NCI-H226 (cell line): ENCODE results near the gene TEX2.
"Not testable (repeated sequence)": the region's sequence is repeated elsewhere in the genome, so short reads cannot be mapped to it uniquely, and the experiment has no call there.

ENCODE experiments used
- DNase-seq: peaks from one replicate; pipeline ENCODE4 v3.0.0-alpha.2; 2015

Gene TEX2

DNA sequence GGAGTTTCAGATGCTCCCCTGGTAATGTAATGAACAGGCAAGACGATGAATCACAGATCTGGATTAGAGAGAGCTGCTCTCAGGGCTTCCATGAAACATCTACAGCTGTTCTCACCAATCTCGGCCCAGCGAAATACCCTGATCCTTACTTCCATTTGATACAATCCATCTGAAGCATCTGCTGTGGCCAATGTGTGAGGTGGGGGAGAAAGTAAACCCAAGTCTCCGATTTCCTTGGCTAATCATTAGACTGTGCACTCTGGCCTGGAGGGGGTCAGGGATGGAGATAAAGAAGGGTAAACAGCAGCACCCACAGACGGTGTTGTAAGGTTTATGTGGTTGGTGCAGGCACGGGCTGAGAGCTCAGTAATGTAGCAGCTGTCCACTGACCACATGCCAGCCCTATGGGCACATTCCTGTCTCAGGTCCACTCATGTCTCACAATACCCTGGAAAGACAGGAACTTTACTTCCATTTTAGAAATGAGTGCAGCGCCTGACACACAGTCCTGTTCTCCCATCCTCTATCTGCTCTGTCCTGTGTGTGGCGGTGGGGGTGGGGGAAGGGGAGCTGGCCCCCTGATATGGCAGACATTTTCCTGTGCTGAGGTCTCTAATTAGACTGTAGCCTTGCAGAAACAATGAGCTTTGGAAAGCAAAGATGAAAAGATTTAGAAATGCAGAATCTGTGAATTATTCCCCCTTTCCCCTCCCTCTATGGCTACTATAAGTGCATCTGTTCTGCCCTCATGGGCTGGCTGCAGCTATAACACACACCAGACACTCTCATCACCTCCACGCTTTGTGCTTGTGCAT, 84.8 kb downstream of the TEX2 start:
- no peak for DNase-seq

DNA sequence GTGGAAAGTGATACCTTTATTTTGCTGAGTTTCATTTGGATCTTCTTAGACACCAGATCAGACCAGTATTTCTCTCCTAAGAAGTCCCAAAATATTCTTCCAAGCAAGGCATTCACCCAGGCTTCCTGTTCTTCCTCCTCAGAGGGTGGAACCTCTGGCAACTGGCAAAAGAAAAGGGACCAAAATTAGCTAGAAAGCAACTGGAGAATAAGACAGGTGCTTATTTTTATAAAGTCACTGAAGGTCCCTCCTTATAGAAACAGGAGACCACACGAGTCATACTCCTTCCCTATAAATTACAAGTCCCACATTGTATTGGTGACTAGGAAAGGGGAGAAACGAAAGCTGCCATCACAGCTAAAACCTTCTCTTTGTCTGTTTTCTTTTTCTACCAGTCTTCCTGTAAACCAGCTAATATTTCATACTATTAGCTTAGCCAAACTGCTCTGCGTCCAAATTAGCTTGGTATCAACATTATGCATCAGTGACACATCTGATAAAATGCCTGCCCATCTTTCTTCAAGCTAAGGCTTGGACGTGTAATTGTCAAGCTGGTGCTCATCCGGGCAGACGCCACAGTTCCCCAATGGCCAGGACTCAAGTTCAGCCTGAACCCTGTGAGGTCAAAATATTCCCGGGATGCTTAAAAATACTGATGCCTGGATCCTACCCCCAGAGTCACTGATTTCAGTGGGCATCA, 85.6 kb downstream of the TEX2 start:
- DNase-seq = no peak

DNA sequence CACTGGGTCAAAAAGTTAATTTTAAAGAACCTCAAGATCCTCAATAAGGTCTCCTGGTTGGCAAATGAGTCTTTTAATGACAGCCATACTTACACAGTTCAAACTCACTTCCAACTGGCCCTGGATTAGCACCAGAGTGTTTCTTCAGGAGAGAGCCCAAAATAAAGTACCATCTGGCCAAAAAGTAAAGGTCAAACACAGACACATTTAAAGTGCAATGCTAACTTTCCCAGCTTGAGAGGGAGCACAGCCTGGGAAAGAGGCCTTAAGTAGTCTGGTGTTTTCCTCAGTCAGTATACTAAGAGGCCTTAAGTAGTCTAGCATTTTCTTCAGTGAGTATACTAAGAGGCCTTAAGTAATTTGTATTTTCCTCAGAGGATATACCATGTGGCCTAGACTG, 86.5 kb downstream of the TEX2 start:
- no peak for DNase-seq

DNA sequence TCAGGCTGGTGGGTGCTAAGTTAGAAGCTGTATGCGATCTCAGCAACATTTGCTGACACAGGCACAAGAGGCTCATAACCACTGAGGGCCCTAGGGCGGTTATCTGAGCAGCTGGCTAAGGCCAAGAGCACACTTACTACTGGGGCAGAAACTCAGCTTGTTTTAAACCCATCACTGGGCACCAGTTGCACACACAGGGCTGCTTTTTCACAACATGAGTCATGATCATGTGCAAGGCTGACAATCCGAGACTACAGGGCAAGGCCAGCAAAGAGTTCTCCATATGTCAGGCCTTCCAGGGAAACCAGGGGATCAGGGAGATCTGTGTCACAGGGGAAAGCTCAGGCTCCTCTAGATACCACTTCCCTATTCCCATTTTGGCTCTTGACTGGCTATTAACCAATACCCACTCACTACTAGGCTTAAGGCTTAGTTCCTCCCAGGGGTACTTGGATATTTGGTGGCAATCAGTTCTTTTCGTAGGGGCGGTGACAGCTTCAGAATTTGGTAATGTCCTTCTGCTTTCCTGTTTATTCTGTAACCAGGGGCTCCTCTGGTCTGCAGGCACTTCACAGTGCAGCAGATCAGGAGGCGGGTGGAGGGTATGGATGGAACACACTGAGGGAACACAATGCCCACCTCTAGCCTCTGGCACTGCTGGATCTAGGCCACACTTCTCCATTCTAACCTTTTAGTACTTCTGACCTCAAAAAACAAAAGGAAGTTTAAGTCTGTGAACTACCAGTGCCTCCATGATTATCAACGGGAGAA, 88.2 kb downstream of the TEX2 start:
- no peak for DNase-seq

DNA sequence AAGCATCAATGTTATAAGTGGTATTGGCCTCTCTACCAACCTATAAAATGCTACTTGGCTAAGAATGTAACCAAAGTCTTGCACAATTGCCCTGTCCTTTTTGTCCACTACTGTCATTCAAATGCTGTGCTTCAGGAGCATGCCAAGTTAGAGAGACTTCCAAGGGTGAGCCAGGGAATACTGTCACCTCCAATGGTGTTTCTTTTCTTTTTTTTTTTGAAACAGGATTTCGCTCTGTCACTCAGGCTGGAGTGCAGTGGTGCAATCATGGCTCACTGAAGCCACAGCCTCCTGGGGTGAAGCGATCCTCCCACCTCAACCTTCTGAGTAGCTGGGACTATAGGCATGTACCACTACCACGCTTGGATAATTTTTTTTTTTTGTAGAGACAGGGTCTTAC, 89.4 kb downstream of the TEX2 start:
- no peak for DNase-seq

DNA sequence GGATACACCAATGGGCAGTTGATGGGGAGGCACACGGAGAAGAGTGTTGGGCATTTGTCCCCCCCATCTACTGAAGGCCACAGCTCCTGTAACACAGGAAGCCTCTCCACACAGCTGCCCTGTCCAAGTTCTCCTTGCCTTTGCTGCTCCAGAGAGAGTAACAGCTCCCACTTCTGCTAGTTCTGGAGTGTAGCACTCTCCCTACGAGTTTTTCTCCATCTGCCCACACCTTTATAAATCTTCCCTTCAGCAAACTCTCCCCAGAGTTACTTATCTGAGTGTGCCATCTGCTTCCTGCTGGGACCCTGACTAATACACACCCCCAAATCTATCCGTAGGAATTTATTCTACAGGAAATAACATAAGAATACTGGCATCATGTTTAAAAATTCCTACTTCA, 90.5 kb downstream of the TEX2 start:
- DNase-seq = no peak

DNA sequence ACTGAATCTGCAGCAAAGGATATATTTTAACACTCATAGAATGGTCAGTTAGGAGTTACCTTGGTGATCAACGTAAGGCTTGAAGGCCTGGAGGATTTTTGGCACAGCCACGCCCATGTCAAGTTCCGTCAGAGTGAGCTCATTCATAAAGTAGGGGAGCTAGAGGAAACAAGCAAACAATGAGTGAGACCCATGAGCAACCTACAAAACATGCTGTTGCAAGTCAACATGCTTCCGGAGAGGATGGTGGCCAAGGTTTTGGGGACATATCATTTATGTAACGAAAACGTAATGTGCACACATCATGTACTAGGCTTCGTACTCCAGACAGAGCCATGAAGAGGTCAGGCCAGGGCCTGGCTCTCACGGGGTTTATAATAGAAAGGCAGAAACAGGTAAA, 92.0 kb downstream of the TEX2 start:
- DNase-seq = no peak

DNA sequence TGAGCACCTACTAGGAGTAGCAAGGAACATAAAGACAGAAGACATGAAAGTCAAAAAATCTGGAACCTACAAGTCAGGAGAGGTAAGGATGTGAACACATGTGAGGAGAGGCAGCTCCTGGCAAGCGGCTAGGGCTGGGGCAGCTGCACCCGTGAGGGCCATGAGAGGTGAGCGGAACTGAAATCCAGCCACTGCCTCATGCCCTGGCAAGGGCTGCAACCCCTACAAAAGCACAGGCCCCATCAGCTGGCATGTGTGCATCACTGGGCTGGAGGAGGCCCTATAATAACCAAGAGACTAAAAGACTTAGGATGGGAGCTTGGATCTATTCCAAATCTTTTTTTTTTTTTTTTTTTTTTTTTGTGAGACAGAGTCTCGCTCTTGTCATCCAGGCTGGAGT, 92.8 kb downstream of the TEX2 start:
- no peak for DNase-seq

DNA sequence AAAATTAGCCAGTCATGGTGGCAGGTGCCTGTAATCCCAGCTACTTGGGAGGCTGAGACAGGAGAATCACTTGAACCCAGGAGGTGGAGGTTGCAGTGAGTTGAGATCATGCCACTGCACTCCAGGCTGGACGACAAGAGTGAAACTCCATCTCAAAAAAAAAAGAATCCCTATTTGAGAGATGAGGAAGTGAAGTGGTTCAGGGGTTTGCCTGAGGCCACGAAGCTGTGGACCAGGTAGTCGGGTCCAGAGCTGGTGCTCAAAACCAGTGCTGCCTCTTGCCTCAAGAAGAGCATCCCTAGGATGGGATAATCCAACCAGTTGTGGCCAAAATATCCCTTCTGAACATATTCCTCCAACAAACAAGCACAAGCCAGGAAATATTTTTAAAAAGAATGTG, 95.4 kb downstream of the TEX2 start:
- not testable (repeated sequence) for DNase-seq

DNA sequence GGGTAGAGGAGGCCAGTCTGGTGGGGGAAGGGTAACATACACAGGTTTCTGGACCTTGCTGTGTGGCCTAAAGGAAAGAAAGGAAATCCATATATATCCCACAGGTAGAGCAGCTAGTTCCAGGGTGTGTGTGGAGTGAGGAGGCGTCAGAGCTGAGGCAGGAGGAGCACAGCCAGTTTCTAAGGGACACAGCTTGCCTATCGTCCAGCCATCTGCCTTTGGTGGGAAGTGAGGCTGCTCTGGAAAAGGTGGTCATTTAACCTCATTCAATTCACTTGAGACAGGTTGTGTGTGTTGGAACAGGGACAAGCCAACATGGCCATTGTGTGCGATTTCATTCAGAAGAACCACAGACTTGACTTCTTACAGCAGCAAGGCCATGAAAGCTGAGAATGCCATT, 96.2 kb downstream of the TEX2 start:
- no peak for DNase-seq

DNA sequence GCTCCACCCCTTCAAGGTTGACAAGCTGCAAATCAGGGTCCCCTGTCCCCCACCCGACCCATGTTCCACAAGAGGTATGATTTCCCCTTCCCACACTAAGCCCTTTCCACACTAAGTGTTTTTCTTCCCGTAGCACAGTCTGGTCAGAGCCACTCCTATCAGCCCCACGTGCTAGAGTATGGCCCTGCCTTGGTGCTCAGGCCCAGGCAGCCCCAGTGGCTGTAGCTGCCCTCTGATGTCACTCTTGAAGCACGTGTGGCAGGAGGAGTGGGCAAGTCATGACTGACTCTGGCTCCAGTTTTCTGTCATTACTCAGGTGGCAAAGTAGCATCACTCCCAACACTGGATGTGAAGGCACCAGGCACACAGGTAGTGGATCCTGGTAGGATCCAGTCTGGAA, 97.7 kb downstream of the TEX2 start:
- no peak for DNase-seq

DNA sequence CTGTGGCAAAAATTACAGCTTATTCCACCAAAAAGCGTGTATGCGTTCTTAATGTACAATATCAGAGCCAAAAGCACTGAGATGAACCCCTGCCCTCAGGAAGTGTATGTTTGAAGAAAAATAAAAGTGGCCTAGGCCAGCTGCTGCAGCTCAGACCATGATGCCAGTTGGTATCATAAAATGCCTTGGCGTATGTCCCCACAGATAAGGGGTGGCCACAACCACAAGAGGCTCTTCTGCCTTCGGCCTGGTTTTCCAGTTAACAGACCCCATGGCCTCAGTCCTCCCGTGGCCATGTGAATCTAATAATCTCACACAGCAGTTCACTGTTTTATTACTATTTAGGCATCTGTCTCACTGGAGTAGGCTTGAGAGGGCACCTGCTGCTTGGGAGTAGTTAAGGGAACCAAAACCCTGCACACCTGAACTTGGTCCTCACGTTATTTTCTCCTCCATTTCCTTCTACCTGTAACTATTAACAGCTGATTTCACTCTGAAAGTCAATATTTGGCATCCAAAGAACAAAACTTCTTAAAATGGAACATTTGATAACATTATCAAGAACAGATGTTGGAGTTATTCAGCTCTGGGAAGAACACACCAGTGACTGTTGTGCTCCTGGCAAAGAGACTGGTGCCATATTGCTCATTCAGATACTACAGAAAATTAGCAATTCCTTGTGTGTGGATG, 98.3 kb downstream of the TEX2 start:
- DNase-seq = no peak

DNA sequence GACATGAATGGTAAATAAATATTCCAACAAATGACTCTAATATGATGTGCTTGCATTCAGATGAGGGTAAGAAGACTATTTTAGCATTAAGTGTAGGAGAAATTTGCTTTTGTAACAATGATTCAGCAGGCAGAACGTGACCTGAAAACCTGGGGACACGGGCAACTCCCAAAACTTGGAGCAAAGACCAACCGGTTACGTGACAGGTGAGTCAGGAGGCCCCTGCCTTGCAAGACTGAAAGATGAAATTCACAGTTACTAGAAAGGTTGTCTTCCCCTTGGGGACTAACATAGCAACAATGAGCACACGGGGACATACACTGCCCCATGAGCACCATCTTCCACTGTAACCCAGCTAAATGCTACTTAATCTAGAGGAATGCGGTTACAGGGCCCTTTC, 99.6 kb downstream of the TEX2 start:
- no peak for DNase-seq

DNA sequence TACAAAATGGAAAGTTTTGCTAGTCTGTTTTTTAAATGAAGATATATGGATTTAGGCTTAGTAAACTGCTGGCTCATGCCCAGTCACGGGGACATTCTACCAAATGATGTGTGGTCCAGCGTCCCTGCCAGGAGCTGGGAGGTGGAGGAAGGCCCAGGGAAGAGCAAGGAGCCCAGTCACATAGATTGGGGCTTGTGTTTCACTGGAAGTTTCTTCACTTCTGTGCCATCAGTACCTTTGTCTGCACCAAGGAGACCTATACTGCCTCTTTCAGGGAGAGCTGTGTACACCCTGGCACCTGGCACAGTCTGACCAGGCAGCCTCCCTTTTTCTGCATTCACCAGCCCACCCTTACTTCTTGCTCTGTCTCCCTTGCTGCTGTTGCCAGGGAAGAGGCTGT, 100.5 kb downstream of the TEX2 start:
- no peak for DNase-seq

DNA sequence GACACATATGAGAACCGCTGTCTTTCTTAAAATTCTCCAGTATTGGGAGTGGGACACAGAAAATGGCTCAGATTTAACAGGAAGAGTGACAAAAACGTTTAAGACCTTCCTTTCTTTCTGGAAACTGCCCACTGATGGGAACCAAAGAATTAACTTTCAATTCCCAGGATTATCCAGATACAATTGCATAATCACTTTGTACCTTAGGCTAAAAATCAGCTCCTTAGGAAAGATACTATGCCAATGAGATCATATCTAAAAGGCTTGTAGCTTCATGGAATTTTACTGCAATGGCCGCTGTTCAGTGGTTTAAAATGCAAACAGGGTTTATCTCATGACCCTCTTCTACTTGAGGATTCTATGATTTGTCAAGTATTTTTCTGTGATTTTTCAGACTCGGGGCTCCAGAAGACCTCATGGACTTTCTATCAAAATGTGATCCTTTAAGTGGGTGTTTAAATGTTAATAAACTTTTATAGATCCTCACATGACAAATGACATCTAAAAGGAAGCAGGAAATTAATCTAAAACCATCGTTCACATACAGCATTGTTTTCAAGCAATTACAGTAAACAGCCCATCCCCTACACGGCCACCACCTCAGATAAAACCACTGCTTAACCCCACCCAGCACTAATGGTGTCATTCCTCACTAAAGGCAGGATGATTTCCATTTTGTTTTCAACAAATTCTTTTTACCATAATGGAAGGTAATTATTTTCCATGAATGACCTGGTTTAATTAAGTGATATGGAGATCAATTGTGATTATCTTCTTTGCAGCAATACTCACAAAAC, 101.5 kb downstream of the TEX2 start:
- DNase-seq = peak; percentile 45

DNA sequence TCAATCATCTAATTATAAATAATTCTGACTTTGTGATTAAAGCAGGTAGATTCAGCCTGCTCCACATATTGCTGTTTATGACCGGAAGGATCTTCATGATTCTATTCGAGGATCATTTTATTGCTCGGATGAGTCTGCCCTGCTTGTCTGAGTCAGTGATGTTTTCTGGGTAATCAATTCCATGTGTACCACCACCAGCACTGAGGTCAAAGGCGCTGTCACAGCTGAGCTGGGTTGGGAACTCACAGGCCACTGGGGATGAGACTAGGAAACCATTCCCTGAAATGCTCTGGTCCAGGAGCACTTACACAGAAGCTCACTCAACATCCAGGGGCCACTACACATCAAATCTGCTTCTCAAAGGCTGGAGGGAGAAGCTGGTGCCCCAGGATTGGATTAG, 102.7 kb downstream of the TEX2 start:
- no peak for DNase-seq

DNA sequence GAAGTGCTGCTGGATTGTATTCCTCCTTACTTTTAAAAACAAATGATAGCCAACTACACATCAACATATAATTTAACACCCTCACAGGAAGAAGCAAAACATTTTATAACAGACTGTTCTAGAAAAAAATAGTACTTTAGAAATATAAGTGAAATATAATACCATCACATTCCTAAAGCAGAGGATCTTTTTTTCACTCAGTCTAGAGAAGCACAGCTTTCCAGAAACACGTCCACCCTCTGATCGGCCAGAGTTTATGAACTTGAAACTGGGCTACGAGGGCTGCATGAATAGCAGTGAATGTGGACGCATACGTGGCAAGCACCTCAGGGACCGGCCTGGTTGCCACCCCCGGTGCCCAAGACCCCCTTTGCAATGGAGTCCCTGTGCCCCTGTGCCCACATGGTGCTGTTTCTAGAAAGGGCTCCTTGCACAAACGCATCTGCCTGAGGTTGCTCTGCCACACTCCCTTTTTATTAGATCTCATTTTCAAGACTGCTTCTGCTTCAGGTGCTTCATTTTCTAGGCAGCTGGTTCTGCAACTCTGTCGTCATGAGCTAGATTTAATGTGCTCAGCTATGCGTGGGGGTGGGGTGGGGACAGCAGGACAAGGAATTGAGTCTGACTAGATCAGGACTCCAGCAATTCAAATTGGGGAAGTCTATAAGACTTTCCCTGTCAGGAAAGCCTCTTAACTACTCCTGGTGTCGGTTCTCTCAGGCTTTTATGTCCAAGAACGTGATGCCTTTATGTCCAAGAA, 104.0 kb downstream of the TEX2 start:
- no peak for DNase-seq

DNA sequence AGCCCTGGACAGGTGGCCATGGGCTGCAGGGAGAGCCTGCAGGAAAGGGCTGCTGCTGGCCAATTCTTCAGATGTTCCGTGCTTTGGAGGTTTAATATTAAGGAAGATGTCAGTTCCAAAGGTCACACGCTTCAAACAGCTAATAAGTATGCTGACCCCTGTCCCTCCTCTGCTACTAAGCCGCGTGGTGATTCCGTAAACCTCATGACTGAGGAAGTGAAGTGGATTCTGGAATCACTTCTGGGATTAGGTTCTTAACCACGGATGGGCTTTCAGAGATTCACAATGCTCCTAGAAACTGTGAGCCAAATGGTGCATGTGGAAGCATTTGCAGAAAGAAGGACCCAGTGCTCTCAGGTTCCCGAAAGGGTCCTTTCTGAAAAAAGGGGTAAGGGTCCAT, 104.7 kb downstream of the TEX2 start:
- no peak for DNase-seq

DNA sequence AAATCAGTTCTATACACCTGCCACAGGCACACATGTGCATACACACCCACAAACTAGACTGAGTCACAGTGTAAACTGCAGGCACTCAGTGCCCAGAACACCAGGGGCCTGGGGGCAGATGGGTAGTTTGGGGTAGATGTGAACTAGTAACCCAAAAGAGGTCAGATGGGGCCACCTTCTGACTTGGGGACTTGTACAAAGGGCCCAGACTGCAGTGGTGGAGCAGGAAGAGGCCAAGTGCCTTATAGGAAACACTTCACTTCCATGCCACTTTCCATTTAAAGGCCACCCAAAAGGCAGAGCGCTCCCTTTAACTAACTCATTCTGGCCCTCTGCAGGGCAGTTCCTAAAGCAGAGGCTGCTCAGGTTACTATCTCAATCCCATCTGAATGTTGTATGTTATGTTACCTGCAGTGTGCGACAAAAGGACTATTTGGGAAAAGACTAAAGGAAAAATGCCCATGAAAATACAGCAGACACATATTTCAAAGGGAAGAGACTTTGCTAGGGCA, 105.3 kb downstream of the TEX2 start:
- no peak for DNase-seq

DNA sequence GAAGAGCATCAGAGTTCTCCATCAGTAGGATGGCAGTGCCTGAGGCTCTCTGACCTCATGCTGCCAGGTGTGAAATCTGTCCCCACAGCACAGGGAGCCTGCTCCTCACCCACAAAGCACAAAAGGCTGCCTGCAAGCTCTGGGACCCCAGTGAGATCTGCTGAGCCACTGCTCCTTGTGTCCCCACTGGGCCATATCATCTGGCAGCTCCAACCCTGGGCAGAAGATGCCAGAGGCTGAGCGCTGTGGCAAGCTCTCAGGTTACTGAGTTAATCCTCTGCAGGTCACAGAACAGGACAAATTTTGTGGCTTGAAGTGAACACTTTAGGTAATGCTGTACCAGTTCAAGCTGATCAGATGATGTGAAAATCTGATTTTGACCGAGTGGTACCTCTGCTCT, 106.4 kb downstream of the TEX2 start:
- no peak for DNase-seq

DNA sequence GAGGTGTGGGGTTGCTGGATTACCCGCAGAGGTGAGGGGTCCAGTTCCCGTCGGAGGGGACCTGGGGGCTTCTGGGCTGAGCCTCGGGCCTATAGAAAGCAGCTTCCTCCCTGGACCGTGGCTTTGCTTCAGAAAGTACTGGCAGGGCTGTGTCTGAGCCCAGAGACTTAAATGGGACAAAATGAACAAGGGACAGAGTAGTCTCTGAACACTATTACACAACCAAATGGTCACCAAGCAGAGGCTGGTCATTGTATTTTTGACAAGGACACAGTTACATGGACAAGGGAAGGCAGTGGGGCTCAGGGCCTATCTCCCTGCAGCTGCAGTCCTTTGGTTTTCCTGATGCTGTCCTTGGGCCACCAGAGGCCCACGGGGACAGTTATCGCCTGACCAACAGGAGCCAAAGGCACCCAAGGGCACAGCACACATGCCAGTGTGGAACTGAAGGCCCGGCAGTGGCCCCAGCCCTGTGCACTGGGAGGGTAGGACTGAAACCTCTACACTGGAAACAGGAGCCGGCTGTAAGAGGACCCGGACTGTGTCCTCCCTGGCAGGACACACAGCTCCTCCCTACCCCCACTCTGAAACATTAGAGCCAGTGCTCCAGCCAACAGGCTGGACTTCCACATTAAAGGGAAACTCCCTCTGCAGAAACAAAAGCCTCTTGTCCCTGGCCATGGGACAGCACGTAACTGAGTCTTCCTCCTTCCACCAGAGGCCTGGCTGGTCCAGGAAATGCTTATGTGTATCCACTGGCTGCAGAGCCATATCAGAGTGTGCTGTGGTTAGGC, 107.1 kb downstream of the TEX2 start:
- DNase-seq = no peak
